Subcutaneous adipose tissue (tissue), 4 donors: ENCODE data around the gene TASOR. TPM values are rescaled to one million over a fixed set of nuclear protein-coding genes. Genes with fewer than 3 reads are reported as not detected.

ENCODE experiments used
- total RNA-seq, 4 donors: library from RNA; depleted of rRNA; stranded (reverse); fragments of >200 nt; gene quantifications; one replicate each; pipeline ENCODE4 v1.1.0, GENCODE V29; 2016
- TF ChIP-seq, protein P1 (sequence below): fragments of 450-650 bp; IDR thresholded peaks from one replicate; pipeline ENCODE4 v1.5.1; 2016; ENCODE audit warnings: low read depth, mild to moderate bottlenecking, control low read depth, antibody characterized with exemption, moderate library complexity

The TASOR gene
- total RNA-seq, 4 donors from 2014 or later, result 93.6 to 111 (median 102) TPM

DNA sequence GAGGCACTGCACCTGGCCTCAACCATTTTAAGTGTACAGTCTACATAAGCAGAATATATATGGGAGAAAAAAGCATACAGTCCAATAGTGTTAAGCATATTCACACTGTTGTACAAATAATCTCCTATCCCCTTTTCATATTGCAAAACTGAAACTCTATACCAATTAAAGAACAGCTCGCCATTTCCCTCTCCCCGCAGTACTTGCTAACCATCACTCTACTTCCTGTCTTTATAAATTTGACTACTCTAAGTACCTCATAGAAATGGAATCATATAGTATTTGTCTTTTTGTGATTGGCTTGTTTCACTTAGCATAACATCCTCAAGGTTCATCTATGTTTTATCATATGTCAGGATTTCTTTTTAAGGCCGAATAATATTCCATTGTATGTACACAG lies 21.6 kb upstream of the TASOR start:
- TF ChIP-seq, protein P1, sequence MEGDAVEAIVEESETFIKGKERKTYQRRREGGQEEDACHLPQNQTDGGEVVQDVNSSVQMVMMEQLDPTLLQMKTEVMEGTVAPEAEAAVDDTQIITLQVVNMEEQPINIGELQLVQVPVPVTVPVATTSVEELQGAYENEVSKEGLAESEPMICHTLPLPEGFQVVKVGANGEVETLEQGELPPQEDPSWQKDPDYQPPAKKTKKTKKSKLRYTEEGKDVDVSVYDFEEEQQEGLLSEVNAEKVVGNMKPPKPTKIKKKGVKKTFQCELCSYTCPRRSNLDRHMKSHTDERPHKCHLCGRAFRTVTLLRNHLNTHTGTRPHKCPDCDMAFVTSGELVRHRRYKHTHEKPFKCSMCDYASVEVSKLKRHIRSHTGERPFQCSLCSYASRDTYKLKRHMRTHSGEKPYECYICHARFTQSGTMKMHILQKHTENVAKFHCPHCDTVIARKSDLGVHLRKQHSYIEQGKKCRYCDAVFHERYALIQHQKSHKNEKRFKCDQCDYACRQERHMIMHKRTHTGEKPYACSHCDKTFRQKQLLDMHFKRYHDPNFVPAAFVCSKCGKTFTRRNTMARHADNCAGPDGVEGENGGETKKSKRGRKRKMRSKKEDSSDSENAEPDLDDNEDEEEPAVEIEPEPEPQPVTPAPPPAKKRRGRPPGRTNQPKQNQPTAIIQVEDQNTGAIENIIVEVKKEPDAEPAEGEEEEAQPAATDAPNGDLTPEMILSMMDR, result no peak

DNA sequence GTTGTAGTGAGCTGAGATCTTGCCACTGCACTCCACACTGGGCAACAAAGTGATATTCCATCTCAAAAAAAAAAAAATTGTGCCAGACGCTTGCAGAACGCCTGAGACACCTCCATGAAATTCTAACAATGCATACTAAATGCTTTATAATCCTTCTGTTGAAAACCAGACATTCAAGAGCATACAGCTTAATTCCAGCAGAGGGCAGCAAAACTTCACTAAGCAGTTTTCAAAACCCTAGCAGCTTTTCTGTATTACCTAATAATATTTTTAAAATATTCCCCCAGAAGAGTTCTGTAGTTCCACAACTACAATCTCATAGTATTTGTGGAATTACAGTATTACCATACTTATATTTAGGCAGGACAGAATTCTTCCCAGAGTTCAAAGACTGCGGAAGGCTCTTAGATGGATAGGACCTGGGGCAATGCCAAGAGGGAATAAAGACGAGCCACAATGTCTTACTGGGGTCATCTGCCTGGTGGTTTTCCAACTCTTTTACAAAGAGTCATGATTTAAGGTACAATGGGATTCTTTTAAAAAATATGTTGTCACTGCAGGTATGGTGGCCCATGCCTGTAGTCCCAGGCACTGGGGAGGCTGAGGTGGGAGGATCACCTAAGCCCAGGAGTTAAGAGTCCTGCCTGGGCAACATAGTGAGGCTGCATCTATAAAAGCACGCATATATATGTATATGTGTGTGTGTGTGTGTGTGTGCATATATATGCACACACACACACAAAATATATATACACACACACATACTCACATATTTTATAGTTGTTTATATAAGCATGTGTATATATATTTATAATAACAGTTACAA lies 19.6 kb upstream of the TASOR start:
- TF ChIP-seq, protein P1, result no peak

DNA sequence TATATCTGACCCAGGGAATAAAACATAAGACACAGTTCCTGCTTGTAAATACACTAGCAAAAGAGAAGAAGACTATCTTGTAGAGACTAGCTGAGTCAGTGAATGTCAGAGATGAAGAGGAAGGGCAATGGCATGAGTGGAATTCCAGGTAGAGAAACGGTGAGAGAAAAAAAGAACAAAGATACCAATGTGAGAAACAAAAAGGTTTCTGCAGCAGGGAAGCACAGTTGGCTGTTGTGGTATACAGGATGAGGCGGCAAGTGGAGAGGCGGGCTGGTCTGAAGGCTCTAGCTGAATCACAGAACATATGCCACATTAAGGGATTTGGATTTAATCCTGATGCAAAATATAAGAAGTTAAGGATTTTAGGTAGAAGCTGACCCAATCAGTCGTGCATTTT lies 17.1 kb upstream of the TASOR start:
- TF ChIP-seq, protein P1, result no peak

DNA sequence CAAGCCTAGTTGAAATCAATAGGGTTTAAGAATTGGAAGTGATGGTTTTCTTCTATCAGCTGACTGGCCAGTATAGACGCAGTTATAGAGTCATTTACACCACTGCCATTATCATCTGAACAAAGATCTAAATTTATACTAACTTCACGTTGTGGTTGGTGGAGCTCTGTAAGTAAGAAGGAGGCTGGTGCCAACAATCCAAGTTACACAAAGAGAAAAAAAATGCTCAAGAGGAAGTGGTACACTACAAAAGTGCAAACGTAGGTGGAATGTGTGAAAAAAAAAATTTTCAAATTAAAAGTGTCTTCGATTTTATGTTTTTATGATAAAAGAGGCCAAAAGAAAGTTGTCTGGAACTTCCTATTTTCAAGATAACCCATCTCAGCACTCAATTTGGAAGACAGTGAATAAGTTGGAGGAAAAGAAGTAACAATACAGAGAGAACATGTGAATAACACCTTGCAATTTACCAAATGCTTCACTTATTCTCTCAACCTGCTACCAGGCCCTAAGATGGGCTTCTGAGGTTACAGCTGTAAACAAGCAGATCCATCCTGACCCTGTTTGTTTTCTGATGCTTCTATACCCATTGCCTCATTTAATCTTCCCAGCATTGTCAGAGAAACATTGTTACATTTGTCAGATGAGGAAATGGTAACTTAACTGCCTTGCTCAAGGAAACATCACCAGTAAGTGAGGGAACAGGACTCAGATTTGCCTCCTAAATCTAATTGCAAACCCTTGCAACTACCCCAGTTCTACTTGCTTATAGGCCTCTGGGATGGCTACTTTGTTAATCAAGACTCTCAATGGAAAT lies 12.0 kb upstream of the TASOR start:
- TF ChIP-seq, protein P1, result no peak

DNA sequence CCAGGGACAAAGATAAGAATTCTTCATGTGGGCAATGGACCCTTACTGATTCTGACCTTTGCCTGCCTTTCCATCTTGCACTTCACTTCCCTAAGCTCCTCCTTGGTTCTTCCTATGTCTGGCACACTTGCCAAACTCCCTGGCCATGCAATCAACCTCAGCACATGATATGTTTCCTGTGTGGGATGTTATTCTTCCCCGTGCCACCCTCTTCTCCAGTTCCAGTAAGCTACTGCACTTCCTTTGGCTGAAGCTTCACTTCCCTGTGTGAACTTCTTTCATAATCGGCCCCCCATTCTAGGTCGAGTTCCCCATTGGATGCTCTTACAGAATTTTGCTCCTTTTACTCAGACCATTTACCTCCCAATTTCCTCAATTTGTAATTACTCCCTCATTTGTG lies 10.7 kb upstream of the TASOR start:
- TF ChIP-seq, protein P1, result no peak

DNA sequence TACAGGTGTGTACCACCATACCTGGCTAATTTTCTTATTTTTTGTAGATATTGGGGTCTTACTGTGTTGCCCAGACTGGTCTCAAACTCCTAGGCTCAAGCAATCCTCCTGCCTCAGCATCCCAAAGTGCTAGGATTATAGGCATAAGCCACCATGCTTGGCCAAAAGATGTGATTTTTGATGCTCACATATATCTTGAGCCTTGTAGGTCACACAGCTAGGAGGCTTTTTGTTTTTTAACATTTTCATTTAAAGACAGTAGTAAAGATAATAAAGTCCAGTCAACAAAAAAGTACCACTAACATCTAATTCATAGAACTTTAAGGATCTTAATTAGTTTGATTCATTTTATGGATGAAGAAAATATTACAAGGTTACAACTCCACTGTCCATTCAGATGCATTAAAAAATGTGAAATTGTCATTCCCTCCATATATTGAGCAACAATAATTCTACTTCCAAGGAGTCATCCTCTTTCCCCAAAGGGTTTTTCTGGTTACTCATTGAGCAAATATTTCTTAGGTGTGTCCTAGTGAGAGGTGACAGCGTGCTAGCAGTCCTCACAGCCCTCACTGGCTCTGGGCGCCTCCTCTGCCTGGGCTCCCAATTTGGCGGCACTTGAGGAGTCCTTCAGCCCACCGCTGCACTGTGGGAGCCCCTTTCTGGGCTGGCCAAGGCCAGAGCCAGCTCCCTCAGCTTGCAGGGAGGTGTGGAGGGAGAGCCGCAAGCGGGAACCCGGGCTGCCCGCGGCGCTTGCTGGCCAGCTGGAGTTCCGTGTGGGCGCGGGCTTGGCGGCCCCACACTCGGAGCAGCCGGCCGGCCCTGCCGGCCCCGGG lies 8.3 kb upstream of the TASOR start:
- TF ChIP-seq, protein P1, result no peak
